Measurements from ENCODE around the gene CCL27.

The CCL27 gene, protein sequence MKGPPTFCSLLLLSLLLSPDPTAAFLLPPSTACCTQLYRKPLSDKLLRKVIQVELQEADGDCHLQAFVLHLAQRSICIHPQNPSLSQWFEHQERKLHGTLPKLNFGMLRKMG

DNA sequence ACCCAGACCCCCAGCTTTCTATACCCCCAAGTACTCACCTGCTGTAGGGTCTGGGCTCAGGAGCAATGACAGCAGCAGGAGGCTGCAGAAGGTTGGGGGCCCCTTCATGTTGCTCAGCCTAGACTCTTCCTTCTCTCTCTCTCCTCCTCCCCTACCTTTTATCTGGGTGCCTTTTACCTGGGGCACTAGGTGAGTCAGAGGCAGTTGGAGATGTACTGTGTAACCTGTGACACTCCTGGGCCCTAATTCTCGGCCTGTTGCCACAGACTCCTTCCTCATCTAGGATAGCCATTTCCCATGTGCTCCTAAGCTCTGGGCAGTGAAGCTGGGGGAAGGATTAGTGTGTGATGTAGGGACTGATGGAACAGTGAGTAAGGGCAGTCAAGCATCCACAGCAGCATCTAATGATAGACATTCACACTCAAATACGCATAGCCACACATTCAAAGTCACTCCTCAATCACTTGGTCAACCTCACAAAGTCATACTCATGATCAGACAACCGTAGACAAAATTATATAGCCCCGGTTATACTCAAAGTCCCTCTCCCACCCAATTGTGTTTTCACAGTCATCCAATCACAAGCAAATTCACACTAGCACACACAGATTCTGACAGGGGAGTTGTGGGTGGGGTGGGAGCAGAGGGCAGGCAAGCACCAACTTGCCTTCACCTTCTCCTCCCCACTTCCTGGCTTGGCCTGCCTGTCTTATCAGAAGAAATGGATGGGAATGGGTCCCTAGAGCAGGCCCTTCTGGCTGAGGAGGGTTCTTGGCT is at the start of gene CCL27:
Gene CCL27, minus strand, starts transcription at position 132 of the 777 bp plus-strand sequence. Its CDS starts 24 bp downstream, at position 108.
- DNase-seq (ENCODE audit: low spot score), result no peak

GRCh38 chr9:34712140-34712539 is 49.7 kb upstream of the CCL27 start:
- DNase-seq (ENCODE audit: low spot score), result no peak

DNA sequence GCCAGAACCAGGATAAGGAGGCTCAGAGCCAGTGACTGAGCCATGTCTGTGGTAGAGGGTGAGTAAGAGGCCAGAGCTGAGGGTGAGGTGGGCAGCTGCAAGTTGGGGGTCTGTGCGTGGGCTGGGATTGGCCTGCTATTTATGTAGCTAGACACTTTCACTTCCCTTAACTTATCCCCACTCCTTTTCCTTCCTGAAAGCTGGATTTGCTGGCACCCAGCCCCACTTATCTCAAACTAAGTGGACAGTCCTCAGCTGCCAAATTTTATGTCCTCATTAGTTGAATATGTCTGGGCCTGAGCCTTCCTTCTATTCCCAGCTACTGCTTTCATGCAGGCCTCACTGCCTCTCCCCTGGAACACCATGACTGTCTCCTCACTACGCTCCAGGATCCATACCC is 47.6 kb upstream of the CCL27 start, which contains the start of gene CCL21:
Gene CCL21, minus strand, starts transcription at position 114 of the 400 bp plus-strand sequence. Its CDS starts 70 bp downstream, at position 44.
- no peak for DNase-seq (ENCODE audit: low spot score)

DNA sequence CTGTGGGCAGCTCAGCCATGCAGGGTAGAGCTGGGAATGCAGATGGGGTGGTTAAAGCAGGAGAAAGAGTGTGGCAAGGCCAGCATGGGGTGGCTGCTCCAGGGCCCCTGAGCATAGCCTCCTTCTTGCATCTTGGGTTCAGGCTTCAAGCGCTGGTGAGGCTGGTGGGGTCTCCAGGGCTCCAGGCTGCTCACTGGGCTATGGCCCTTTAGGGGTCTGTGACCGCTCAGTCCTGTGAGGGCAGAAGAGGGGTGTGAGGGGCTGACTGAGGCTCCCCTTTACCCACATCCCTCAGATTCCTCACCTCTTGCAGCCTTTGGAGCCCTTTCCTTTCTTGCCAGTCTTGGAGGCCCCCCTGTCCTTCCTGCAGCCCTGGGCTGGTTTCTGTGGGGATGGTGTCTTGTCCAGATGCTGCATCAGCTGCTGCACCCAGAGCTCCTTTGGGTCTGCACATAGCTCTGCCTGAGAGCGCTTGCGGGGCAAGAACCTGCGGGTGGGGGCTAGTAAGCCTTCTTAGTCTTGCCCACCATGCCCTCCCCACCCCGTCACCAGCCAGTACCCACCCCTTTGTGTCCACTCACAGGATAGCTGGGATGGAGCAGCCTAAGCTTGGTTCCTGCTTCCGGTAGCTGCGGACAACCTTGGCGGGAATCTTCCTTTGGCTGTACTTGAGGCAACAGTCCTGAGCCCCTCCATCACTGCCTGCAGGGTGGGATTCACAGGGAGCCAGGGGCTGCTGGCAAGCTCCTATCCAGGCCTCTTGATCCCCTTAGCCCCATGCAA is 46.9 kb upstream of the CCL27 start:
- no peak for DNase-seq (ENCODE audit: low spot score)

- no peak for DNase-seq (ENCODE audit: low spot score)
Observed at GRCh38 chr9:34707130-34707529, 44.7 kb upstream of the CCL27 start.

- DNase-seq (ENCODE audit: low spot score), result peak; percentile 73
Observed at GRCh38 chr9:34701769-34702736, 39.6 kb upstream of the CCL27 start.

GRCh38 chr9:34701023-34701768 is 38.7 kb upstream of the CCL27 start:
- DNase-seq (ENCODE audit: low spot score), result peak; percentile 69

- no peak for DNase-seq (ENCODE audit: low spot score)
Observed at GRCh38 chr9:34694811-34695210, 32.4 kb upstream of the CCL27 start.

- no peak for DNase-seq (ENCODE audit: low spot score)
Observed at GRCh38 chr9:34693560-34693959, 31.1 kb upstream of the CCL27 start.

GRCh38 chr9:34691936-34692315 is 29.5 kb upstream of the CCL27 start:
- DNase-seq (ENCODE audit: low spot score), result no peak

GRCh38 chr9:34690983-34691935 is 28.8 kb upstream of the CCL27 start, which contains the start of gene CCL19:
Gene CCL19 (minus strand): TSS chr9:34691276. CDS start chr9:34691139, 137 bp downstream.
- DNase-seq (ENCODE audit: low spot score), result no peak

- no peak for DNase-seq (ENCODE audit: low spot score)
Observed at GRCh38 chr9:34689512-34689911, 27.1 kb upstream of the CCL27 start.

- DNase-seq (ENCODE audit: low spot score), result no peak
Observed at GRCh38 chr9:34689116-34689470, 26.6 kb upstream of the CCL27 start.

DNA sequence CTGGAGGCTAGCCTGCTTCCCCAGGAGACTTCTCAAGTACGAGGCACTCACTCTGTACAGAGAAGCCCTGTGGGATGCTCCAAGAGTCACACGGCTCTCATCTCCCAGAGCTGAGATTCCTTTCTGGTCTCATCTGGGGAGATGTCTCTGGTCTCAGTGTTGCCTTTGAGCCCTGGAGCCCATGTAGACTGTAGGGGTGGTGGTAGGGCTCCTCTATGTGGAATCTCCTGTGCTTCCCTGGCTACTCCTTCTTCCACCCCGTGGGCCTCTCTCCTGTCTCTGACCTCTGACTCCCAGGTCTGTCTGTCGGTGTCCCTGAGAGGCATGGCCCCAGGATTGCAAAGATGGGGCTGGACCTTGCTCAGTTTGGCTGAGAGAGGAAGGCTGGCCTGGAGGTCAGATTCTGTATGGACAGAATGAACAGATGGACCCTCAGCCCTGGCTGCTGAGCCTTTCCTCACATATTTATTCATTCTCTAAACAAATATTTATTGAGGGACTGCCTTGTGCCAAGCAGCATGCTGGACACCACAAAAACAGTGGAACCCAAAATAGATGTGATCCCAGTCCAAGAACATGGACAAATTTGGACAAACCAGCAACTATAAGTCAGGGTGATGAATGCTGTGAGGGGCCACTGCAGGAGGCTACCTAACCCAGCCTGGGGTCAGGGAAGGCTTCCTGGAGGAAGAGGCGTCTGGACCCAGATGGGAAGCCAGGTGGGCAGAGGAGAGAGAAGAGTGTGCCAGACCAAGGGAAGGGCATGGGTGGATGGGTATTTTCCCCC is 26.1 kb upstream of the CCL27 start:
- no peak for DNase-seq (ENCODE audit: low spot score)

GRCh38 chr9:34687276-34688030 is 25.0 kb upstream of the CCL27 start:
- no peak for DNase-seq (ENCODE audit: low spot score)

- no peak for DNase-seq (ENCODE audit: low spot score)
Observed at GRCh38 chr9:34686732-34687131, 24.3 kb upstream of the CCL27 start.

- DNase-seq (ENCODE audit: low spot score), result no peak
Observed at GRCh38 chr9:34686231-34686630, 23.8 kb upstream of the CCL27 start.

- DNase-seq (ENCODE audit: low spot score), result no peak
Observed at GRCh38 chr9:34685591-34685990, 23.1 kb upstream of the CCL27 start.

All from HuH-7.5 (cell line).